Middle frontal gyrus (tissue), 1 donor: ENCODE results near the gene RIPOR3.

ENCODE experiments used
- DNase-seq: peaks from one replicate; pipeline ENCODE4 v3.0.0-alpha.2; 2015; ENCODE audit warnings: low spot score; ENCODE audit errors: extremely low spot score

Gene RIPOR3

GRCh38 chr20:50593005-50593335, 98.4 kb downstream of the RIPOR3 start:
- no peak for DNase-seq

GRCh38 chr20:50592282-50593004, 98.9 kb downstream of the RIPOR3 start:
- no peak for DNase-seq

- DNase-seq = no peak
Measured at GRCh38 chr20:50591233-50591852, 100.0 kb downstream of the RIPOR3 start.

- DNase-seq = no peak
Measured at GRCh38 chr20:50590348-50590664, 101.0 kb downstream of the RIPOR3 start.

GRCh38 chr20:50589548-50590347, 101.6 kb downstream of the RIPOR3 start:
- DNase-seq = no peak

- no peak for DNase-seq
Measured at GRCh38 chr20:50588034-50588736, 103.2 kb downstream of the RIPOR3 start.

- no peak for DNase-seq
Measured at GRCh38 chr20:50587291-50587961, 103.9 kb downstream of the RIPOR3 start.

- DNase-seq = no peak
Measured at GRCh38 chr20:50586531-50587232, 104.7 kb downstream of the RIPOR3 start.

GRCh38 chr20:50585678-50586077, 105.7 kb downstream of the RIPOR3 start:
- no peak for DNase-seq

- DNase-seq = no peak
Measured at GRCh38 chr20:50585214-50585613, 106.1 kb downstream of the RIPOR3 start.

- no peak for DNase-seq
Measured at GRCh38 chr20:50584687-50585086, 106.7 kb downstream of the RIPOR3 start.

- DNase-seq = no peak
Measured at GRCh38 chr20:50583442-50584150, 107.7 kb downstream of the RIPOR3 start.

- DNase-seq = no peak
Measured at GRCh38 chr20:50582591-50583234, 108.6 kb downstream of the RIPOR3 start.

GRCh38 chr20:50582092-50582491, 109.2 kb downstream of the RIPOR3 start:
- no peak for DNase-seq

- DNase-seq = no peak
Measured at GRCh38 chr20:50580842-50581544, 110.3 kb downstream of the RIPOR3 start.

- no peak for DNase-seq
Measured at GRCh38 chr20:50580016-50580747, 111.2 kb downstream of the RIPOR3 start.

GRCh38 chr20:50579511-50579910, 111.8 kb downstream of the RIPOR3 start:
- DNase-seq = no peak

GRCh38 chr20:50578778-50579165, 112.6 kb downstream of the RIPOR3 start:
- no peak for DNase-seq
